T-helper 1 cell treated with Interleukin-12 subunit alpha and Interleukin-12 subunit beta and Interleukin-4 antibody, amounts not matched to agents 30 μg/mL and 1 μg/mL, for 36 hours (primary cell): ENCODE data around the gene TRAFD1.

Experiments used
- H3K27ac Mint-ChIP-seq: one replicate; pipeline ENCODE4 v1.8.0; 2021; ENCODE audit warnings: mild to moderate bottlenecking, mixed read lengths
- H3K27me3 Mint-ChIP-seq: one replicate; pipeline ENCODE4 v1.8.0; 2021; ENCODE audit warnings: low read depth, mixed read lengths
- H3K36me3 Mint-ChIP-seq: one replicate; pipeline ENCODE4 v1.8.0; 2021; ENCODE audit warnings: low read depth, mixed read lengths
- H3K4me1 Mint-ChIP-seq: one replicate; pipeline ENCODE4 v1.8.0; 2021; ENCODE audit warnings: low read depth, mixed read lengths
- H3K4me3 Mint-ChIP-seq: one replicate; pipeline ENCODE4 v1.8.0; 2021; ENCODE audit warnings: mild to moderate bottlenecking, moderate library complexity, mixed read lengths
- H3K9me3 Mint-ChIP-seq: one replicate; pipeline ENCODE4 v1.8.0; 2021; ENCODE audit warnings: mixed read lengths

TRAFD1 gene

DNA sequence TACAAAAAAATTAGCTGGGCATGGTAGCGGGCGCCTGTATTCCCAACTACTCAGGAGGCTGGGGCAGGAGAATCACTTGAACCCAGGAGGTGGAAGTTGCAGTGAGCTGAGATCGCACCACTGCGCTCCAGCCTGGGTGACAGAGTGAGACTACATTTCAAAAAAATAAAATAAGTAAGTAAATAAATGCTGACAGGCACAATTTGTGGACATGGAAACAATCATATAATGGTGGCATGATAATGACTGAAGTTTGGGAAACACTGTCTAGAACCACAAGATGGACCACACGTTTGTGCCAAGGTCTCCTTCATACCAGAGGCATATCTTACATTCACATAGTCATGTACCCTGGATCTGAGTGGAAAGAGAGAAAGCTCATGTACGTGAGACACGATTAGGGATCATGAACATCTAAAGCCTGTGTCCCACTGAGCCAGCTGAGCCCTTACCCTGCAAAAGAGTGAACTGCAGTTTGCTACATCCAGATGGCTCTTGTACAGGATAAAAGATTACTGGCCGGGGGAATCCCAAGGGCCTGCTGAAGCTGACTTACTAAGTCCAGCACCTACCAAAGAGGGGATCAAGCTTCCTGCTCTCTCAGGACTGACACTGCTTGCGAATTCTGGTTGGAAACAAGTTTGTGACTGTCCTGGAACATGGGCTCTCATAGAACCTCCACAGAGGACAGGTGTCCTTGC lies 62.9 kb downstream of the TRAFD1 start:
- no peak overlapping the region for H3K27ac Mint-ChIP-seq
- H3K9me3 Mint-ChIP-seq: no peaks in the 10 kb centered on the region
- H3K36me3 Mint-ChIP-seq: peaks cover 14% of the 10 kb centered on the region
- H3K27me3 Mint-ChIP-seq: no peaks in the 10 kb centered on the region
- H3K4me3 Mint-ChIP-seq: no peak overlapping the region
- peaks cover 7% of the 10 kb centered on the region for H3K4me1 Mint-ChIP-seq

DNA sequence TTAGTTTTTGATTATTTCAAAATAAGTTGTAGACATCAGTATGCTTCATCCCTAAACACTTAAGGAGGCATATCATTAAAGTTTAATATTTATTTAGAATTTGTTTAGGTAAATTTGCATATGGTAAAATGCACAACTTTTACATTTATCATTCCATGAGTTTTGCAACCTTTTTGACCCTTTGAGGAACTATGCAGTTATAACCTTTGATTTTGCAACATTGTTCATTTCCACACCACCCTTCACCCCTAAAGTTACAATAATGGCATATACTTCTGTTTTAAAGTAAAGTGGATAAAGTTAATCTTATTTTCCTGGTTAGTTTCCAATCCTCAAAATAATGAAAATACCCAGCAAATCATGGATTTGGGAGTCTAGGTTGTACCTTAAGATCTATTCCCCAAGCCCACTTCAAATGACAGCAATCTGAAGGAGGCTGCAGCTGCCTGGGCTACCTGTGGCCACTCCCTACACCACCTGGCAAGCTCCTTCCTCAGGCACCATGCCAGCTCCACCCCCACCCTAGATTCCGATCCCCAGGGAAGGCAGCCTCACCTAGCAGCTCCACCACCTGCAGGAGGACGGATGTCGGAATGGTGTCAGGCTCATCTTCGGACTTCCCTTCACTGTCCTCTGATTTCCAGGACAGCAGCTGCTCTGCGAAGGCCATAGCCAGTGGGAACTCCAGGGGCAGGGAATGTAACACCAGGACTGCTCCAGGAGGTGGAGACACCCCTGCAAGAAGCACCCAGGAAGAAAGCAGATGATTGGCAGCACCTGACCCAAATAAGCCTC lies 65.1 kb downstream of the TRAFD1 start:
- H3K27ac Mint-ChIP-seq: peak overlapping the region; percentile 59
- no peaks in the 10 kb centered on the region for H3K27me3 Mint-ChIP-seq
- peaks cover 14% of the 10 kb centered on the region for H3K36me3 Mint-ChIP-seq
- H3K4me3 Mint-ChIP-seq: no peak overlapping the region
- no peaks in the 10 kb centered on the region for H3K4me1 Mint-ChIP-seq
- H3K9me3 Mint-ChIP-seq: no peaks in the 10 kb centered on the region

DNA sequence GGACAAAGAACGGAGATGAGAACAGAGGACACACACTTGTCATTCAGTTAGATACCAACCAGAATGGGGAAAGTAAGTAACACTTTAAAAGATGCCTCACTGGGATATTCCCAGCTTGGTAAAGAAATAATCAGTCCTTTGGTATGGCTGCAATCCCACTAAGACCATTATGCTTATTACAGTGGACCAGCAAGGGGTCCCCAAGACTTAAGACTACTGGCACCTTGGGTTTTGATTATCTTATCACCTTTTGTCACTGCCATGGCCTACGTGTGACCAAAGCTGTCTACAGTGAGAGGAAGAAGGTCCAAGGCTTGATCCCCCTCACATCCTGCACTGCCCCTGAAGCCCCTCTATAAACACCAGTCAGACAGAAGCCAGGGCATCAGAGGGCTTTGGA lies 65.8 kb downstream of the TRAFD1 start:
- Mint-ChIP-seq H3K36me3 (peaks cover 14% of the 10 kb centered on the region), H3K4me1 (no peaks in the 10 kb centered on the region), H3K4me3 (no peak overlapping the region), H3K27ac (no peak overlapping the region), H3K9me3 (no peaks in the 10 kb centered on the region), H3K27me3 (no peaks in the 10 kb centered on the region)

DNA sequence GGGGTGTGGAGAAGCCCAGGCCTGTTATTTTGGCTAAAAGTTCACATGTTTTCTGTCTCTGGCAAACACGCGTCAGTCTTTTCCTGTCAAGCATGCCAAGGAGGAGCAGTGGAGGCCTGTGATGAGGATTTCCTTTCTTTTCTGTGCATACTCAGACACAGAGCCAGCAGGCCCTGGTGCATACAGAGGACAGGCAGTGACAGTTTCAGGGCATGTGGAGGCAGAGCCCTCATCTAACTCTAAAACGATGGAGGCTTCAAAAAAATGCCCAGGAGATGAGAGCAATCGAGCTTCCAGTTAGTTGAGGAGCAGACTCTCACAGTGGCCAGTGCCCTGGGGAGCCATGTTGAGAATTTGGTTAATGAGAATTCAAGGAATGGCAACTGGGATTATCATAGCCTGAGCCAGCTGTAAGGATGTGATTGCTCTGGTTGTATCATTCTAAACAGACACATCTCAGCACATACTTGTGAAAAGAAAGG lies 66.5 kb downstream of the TRAFD1 start:
- no peak overlapping the region for H3K27ac Mint-ChIP-seq
- H3K27me3 Mint-ChIP-seq: no peaks in the 10 kb centered on the region
- no peaks in the 10 kb centered on the region for H3K9me3 Mint-ChIP-seq
- peaks cover 14% of the 10 kb centered on the region for H3K36me3 Mint-ChIP-seq
- H3K4me3 Mint-ChIP-seq: no peak overlapping the region
- H3K4me1 Mint-ChIP-seq: no peaks in the 10 kb centered on the region

DNA sequence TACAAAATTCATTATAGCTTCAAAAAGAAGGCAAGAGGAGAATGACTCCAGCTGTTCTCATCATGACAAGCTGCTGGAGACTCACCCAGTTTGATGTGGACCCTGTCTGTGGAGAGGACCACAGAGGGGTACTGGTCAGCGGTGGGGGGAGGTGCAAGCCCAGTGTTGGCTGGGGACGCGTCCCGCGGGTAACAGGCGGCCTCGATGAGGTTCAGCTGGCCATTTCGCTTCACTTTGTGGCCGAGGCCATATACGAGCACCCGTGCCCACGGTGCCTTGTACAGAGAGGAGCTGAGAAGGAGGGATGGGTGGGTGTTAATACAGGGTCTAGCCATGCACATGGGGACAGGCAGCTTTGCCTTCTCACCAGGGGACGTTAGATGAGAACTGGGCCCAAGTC lies 67.1 kb downstream of the TRAFD1 start:
- Mint-ChIP-seq H3K4me3 (no peak overlapping the region), H3K36me3 (peaks cover 16% of the 10 kb centered on the region), H3K27me3 (no peaks in the 10 kb centered on the region)

DNA sequence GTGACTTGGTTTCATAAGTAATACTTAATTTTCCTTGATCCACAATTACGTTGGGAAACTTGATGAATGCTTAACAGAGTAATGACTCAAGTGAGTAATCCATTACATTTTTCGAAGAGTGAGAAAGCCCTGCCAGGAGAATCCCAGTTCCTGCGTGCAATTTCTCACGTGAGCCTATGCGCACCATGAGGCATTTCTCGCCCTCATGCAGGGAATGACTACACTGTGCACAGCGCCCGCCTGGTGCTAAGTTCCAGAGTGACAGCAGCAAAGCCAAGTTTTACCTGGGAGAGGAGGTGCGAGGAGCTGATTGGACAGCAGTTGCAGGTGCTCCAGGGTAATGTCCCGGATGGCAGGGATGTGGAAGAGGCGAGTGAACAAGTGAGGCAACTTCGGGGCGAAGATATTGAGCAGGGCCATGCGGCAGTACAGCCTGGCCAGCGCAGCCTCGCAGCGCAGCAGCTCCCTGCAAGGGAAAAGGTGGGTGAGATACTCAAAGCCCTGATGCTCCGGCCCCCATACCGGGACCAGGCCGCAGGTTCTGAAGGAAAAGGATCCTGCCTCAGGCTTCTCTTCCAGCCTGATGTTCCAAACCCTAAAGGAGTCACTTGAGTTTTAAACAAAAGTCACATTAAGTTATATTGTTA lies 69.4 kb downstream of the TRAFD1 start:
- no peak overlapping the region for H3K27ac Mint-ChIP-seq

More for the DNA sequence above, 67.1 kb downstream of the TRAFD1 start:
- no peaks in the 10 kb centered on the region for H3K4me1 Mint-ChIP-seq
- H3K9me3 Mint-ChIP-seq: no peaks in the 10 kb centered on the region
- no peak overlapping the region for H3K27ac Mint-ChIP-seq

DNA sequence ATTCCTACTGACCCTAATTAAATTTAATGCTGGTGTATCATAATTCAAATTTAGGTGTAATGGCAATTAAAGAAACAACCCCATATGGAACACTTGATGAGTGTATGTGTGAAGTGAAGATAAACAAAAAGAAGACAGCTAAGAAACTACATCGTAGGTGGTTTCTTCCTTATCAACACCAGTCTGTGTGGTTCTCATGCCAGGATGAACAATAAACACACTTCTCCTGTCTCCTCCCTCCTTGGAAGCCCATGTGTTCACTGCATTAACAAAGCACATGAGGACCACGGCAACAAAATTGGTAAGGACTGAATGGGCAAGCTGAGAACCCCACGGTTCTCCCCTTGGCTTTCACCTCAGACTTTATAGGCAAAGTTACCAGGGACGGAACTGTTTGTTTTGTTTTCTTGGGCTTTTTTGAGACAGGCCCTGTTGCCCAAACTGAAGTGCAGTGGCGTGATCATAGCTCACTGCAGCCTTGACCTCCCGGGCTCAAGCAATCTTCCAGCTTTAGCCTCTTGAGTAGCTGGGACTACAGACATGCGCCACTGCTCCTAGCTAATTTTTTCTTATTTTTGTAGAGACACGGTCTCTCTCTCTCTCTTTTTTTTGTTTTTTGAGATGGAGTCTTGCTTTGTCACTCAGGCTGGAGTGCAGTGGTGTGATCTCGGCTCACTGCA lies 71.0 kb downstream of the TRAFD1 start:
- Mint-ChIP-seq H3K27me3 (no peaks in the 10 kb centered on the region), H3K9me3 (no peaks in the 10 kb centered on the region), H3K4me3 (no peak overlapping the region), H3K4me1 (peaks cover 4% of the 10 kb centered on the region), H3K27ac (no peak overlapping the region), H3K36me3 (peaks cover 29% of the 10 kb centered on the region)

More for the DNA sequence above, 69.4 kb downstream of the TRAFD1 start:
- no peak overlapping the region for H3K4me3 Mint-ChIP-seq
- H3K9me3 Mint-ChIP-seq: no peaks in the 10 kb centered on the region
- peaks cover 4% of the 10 kb centered on the region for H3K4me1 Mint-ChIP-seq
- no peaks in the 10 kb centered on the region for H3K27me3 Mint-ChIP-seq
- H3K36me3 Mint-ChIP-seq: peaks cover 24% of the 10 kb centered on the region

DNA sequence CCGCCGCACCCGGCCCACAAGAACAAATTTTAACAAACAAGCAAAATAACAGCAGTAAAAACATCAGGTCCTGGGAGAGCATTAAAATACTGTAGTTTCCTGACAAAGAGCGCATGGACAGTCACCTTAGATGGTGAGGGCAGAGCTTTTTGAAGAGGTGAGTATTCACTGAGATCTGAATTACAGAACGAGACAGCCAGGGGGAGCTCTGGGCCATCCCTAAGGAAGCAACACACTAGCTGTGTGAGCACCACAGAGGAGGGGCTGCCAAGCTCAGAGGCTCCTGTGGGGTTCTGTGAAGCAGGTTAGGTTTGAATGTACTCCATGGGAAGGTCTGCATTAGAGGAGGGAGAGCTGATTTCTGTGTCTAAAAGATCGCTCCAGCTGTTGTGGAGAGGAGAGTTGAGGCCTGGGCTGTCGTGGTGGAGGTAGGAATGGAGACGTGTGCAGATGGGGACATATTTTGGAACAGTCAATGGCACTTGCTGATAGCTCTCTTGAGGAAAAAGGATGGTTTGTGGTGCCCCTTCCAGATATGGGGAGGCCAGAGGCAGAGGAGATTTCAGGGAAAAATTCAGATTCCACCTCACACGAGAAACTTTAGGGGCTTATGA lies 72.9 kb downstream of the TRAFD1 start:
- H3K4me1 Mint-ChIP-seq: peaks cover 4% of the 10 kb centered on the region
- H3K36me3 Mint-ChIP-seq: peaks cover 25% of the 10 kb centered on the region
- H3K4me3 Mint-ChIP-seq: no peak overlapping the region
- H3K27ac Mint-ChIP-seq: peak overlapping the region; percentile 27
- no peaks in the 10 kb centered on the region for H3K9me3 Mint-ChIP-seq
- H3K27me3 Mint-ChIP-seq: no peaks in the 10 kb centered on the region

DNA sequence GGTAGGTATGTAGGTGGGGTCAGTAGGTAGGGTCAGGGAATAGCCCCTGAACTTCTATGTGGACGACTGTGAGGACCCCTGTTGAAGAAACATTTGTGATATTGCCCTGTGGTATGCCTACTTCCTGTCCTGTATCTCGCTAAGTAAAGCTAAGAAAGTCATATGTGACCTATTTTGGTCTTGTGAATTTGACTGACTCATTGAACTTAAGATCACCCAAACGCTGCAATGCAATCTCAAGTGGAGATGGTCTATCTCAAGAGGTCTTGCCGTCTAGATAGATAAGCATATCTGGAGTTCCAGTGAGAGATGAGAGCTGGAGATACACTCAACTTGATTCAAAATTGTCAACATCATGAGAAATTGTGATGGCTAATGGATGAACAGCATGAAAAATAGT lies 73.8 kb downstream of the TRAFD1 start:
- no peak overlapping the region for H3K4me3 Mint-ChIP-seq
- peaks cover 4% of the 10 kb centered on the region for H3K4me1 Mint-ChIP-seq
- no peak overlapping the region for H3K27ac Mint-ChIP-seq
- no peaks in the 10 kb centered on the region for H3K9me3 Mint-ChIP-seq
- H3K36me3 Mint-ChIP-seq: peaks cover 24% of the 10 kb centered on the region
- H3K27me3 Mint-ChIP-seq: no peaks in the 10 kb centered on the region
